HEK293T (cell line): Measurements from ENCODE around the gene NME9.

Experiments used
- ARNT ChIP-seq: fragments of 450-650 bp; IDR thresholded peaks from 2 replicates; pipeline ENCODE4 v1.6.1; 2017; ENCODE audit warnings: mild to moderate bottlenecking
- BHLHE40 ChIP-seq: fragments of 450-650 bp; IDR thresholded peaks from 2 replicates; pipeline ENCODE4 v1.6.1; 2016; ENCODE audit warnings: mild to moderate bottlenecking, moderate library complexity, borderline replicate concordance
- CTBP1 ChIP-seq: fragments of 450-650 bp; IDR thresholded peaks from 2 replicates; pipeline ENCODE4 v1.6.1; 2016; ENCODE audit warnings: borderline replicate concordance
- ELF4 ChIP-seq: fragments of 450-650 bp; IDR thresholded peaks from 2 replicates; pipeline ENCODE4 v1.6.1; 2017; ENCODE audit warnings: antibody characterized with exemption
- FOXK2 ChIP-seq: fragments of 450-650 bp; IDR thresholded peaks from 2 replicates; pipeline ENCODE4 v1.6.1; 2016; ENCODE audit warnings: mild to moderate bottlenecking
- HDGF ChIP-seq: fragments of 450-650 bp; IDR thresholded peaks from 2 replicates; pipeline ENCODE4 v1.6.1; 2017; ENCODE audit warnings: antibody characterized with exemption, borderline replicate concordance
- LEF1 ChIP-seq: fragments of 450-650 bp; IDR thresholded peaks from 2 replicates; pipeline ENCODE4 v1.6.1; 2017; ENCODE audit warnings: mild to moderate bottlenecking, borderline replicate concordance
- NFRKB ChIP-seq: fragments of 450-650 bp; IDR thresholded peaks from 2 replicates; pipeline ENCODE4 v1.6.1; 2016; ENCODE audit warnings: mild to moderate bottlenecking, moderate library complexity
- SP1 ChIP-seq: fragments of 450-650 bp; IDR thresholded peaks from 2 replicates; pipeline ENCODE4 v1.6.1; 2017
- SUZ12 ChIP-seq: fragments of 450-650 bp; IDR thresholded peaks from 2 replicates; pipeline ENCODE4 v1.6.1; 2016; ENCODE audit warnings: mild to moderate bottlenecking
- ZNF384 ChIP-seq: fragments of 450-650 bp; IDR thresholded peaks from 2 replicates; pipeline ENCODE4 v1.6.1; 2016

- TF ChIP-seq LEF1 (no peak), NFRKB (no peak), ZNF384 (no peak), ARNT (no peak), SP1 (no peak), BHLHE40 (no peak), CTBP1 (no peak), FOXK2 (no peak), ELF4 (no peak), SUZ12 (no peak), HDGF (no peak)
Observed at GRCh38 chr3:138354376-138354775, 24.7 kb upstream of the NME9 start.
